GM19238 (cell line): ENCODE measurements around the gene GLIPR1L2.

Source experiments
- DNase-seq: peaks from one replicate; pipeline ENCODE4 v3.0.0; 2011; ENCODE audit warnings: low spot score; ENCODE audit not compliant: insufficient read length

The GLIPR1L2 gene

DNA sequence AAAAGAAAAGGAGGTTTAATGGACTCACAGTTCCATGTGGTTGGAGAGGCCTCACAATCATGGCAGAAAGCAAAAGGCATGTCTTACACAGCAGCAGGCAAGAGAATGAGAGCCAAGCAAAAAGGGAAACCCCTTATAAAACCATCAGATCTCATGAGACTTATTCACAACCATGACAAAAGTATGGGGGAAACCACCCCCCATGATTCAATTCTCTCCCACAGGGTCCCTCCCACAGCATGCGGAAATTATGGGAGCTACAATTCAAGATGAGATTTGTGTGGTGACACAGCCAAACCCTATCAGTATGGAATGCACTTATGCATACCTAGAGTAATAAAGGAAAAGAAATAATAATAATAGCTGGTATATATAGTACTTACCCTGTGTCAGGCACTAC is 85.2 kb downstream of the GLIPR1L2 start:
- DNase-seq: no peak

DNA sequence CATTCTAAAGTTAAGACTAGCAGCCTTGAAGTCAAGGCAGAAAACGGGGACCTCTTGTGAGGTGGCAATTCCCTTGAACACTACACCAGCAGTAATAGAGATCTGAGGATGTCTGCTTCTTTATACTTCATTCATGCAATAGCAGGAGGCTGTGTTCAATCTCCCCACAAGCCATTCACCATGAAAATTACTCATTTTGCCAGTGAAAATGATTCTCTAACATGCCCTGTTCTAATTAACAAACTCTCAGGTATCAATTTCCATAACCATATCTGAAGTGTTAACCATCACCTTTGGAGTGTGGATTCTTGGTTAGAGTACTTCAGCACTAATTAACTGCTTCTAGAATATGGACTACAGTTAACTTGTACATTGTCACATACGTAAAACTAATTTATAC is 86.2 kb downstream of the GLIPR1L2 start:
- no peak for DNase-seq

DNA sequence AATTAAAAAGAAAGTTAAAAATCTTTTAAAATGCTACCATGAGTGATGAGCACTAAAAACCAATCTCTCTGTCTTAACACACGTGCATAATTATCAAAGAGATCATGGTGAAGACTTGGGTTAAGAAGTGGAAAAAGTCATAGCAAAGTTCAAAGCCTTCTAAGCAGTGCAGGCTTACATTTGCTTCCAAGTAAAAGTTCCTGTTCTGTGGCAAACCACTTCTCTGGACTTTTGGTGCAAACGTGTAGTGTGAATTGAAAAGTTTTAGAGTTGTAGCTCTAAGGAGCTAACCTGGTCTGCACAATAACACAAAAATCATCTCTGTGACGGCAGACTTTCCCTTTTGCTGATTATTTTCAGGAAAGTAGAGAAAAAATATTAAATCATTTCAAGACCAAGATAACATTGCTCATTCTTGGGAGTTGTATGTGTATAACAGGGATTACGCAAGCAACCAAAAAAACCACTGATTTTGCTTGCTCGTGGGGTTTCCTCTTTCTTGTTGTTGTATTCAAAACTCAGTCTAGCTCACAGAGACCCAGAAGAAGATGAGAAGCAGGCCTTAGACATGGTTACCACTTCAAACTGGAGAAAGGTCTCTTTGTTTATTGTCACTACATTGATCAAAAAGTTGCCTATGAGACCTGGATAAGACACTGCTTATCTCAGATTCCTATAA is 87.4 kb downstream of the GLIPR1L2 start:
- DNase-seq: no peak

DNA sequence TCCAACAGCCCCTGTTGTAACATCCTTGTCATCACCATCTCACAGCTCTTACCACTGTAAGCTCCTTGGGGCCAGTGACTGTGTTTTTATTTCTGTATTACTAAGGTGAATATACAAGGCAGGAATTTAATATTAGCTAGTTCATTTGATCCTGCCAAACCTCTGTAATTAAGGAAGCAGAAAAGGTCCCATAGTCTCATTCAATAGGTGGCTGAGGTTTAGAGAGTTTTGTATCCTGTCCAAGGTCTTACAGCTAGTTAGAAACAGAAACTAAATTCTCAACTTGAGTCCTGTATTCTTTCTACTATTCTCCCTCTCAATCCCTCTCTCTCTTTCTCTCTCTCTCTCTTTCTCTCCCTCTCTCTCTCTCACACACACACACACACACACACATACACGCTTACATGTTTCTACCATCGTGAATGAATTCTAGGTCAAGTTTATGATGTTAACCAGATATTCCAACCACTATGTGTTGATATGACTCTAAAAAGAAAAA is 89.1 kb downstream of the GLIPR1L2 start:
- DNase-seq: no peak

DNA sequence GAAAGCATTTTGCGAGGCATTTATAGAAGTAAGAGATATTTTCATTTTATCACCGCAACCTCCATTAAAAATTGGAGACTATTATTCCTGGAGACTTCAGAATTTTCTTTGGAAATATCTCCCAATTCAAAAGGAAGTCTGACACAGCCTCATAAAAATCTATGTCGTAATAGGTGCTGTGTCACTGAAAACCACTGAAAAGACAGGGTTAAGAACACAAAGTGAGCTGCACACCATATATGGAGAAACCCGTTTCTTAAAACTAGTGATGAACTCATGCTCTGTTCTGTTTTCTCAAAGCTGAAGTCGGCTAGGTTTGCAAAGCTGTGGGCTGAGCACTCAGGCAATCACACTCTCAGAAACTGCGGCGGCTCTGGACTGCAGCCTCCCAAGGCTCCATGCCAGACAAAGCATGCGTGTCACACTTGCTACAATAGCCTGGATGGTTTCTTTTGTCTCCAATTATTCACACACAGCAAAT is 89.6 kb downstream of the GLIPR1L2 start, which contains the start of gene GLIPR1:
Gene GLIPR1 (plus strand): TSS at position 287 of the 481 bp plus-strand sequence. CDS start 126 bp downstream, at position 413.
- peak; percentile 32 for DNase-seq

DNA sequence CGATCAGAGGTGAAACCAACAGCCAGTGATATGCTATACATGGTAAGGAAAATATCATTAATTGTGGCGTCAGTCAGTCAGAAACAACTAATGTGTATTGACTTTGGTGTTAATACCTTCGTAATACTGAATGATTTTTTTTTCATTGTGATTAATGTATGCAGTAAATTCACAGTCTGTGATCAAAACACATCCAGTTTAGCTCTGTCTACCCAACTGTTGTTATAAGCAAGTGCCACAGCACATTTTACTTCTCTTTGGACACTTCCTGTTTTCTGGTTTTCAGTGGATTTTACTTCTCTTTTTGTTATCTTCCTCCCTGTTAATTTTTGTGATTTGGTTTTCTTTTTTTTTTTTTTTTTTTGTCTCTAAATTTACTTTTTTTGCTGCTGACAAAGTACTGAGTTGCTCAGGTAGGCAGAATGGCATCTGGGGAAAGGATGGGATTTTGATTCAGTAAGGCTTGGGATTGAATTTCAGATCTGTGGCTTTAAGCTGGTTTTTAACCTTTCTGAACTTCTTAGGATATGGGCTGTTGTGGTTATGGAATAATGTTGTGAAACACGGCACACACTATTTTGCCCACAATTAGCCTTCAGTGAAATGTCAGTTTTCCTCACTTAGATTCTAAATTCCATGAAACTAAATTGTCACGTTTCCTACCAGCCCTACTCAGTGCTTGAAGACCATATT is 90.3 kb downstream of the GLIPR1L2 start:
- DNase-seq: no peak

DNA sequence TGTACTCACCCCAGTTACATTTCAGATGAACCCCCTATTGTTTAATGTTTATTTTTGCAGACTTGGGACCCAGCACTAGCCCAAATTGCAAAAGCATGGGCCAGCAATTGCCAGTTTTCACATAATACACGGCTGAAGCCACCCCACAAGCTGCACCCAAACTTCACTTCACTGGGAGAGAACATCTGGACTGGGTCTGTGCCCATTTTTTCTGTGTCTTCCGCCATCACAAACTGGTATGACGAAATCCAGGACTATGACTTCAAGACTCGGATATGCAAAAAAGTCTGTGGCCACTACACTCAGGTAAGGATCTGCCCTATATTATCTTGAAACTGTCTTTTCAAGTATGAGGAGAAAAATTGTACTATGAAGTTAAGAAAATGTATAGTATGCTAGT is 90.9 kb downstream of the GLIPR1L2 start:
- no peak for DNase-seq
